Measurements from ENCODE around the gene RAX2. TPM values are rescaled to one million over a fixed set of nuclear protein-coding genes. Genes with fewer than 3 reads are reported as not detected.

The RAX2 gene
- total RNA-seq, 1 experiment from 2014 or later, result not detected

GRCh38 chr19:3807574-3808354, 35.7 kb upstream of the RAX2 start:
- Histone ChIP-seq H3K9me3 (ENCODE audit: control insufficient read depth in 1 of 2, insufficient read depth in 1 of 2, low read depth in 1 of 2, low read length in 2 of 2) (peaks cover 0 to 5% of the 10 kb centered on the region in 2 experiments; a peak in 2 of 4 replicates), H3K4me2 (ENCODE audit: low read length) (no peak overlapping the region), H3K36me3 (ENCODE audit: control insufficient read depth in 1 of 2, insufficient read depth in 2 of 2, low read length in 2 of 2) (no peaks in the 10 kb centered on the region), H2AFZ (ENCODE audit: low read depth, low read length, poor library complexity, severe bottlenecking) (no peak overlapping the region), H3K79me2 (ENCODE audit: insufficient read depth, low read length) (no peaks in the 10 kb centered on the region), H3K4me1 (ENCODE audit: control insufficient read depth in 1 of 2, insufficient read depth in 2 of 2, low read length in 2 of 2) (no peaks in the 10 kb centered on the region), H3K4me3 (replicated peaks in 1 of 2; ENCODE audit: low read depth in 1 of 2, low read length in 2 of 2) (no peak overlapping the region), H3K9me2 (ENCODE audit: insufficient read depth) (no peaks in the 10 kb centered on the region), H3K27me3 (ENCODE audit: insufficient read depth, low read length) (no peaks in the 10 kb centered on the region), H3K27ac (ENCODE audit: low read depth, low read length) (no peak overlapping the region), H4K20me1 (ENCODE audit: insufficient read depth) (no peaks in the 10 kb centered on the region), H3K9ac (ENCODE audit: low read length) (no peak overlapping the region)
- TF ChIP-seq ELF1 (IDR thresholded peaks at IDR 0.05; ENCODE audit: borderline replicate concordance, low read depth), result no peak
- TF ChIP-seq SIN3A (IDR thresholded peaks at IDR 0.05; ENCODE audit: low read depth), result no peak
- DNase-seq (ENCODE audit: low read depth, low spot score) (no peak), ATAC-seq (no peak)
- ChIA-PET CTCF (no interaction called here), RAD21 (ENCODE audit: low non-redundant PET in 1 of 2, low total read pairs in 2 of 2, uncharacterized antibody in 2 of 2, unreplicated experiment in 2 of 2) (no interaction called here), POLR2A (no interaction called here)
- intact Hi-C loops (cut with micrococcal nuclease), result no loop called here
- BruUV-seq (replicated peaks), result no TSS peak

- ATAC-seq, result no peak
- TF ChIP-seq EGR1 (IDR thresholded peaks at IDR 0.05; ENCODE audit: low read depth), result no peak
- no peak for TF ChIP-seq YY1 (IDR thresholded peaks at IDR 0.05; ENCODE audit: extremely low read depth, insufficient replicate concordance, low read depth, low read length)
- no peak for TF ChIP-seq FOSL1 (IDR thresholded peaks at IDR 0.05; ENCODE audit: low read depth)
- TF ChIP-seq, protein P1, sequence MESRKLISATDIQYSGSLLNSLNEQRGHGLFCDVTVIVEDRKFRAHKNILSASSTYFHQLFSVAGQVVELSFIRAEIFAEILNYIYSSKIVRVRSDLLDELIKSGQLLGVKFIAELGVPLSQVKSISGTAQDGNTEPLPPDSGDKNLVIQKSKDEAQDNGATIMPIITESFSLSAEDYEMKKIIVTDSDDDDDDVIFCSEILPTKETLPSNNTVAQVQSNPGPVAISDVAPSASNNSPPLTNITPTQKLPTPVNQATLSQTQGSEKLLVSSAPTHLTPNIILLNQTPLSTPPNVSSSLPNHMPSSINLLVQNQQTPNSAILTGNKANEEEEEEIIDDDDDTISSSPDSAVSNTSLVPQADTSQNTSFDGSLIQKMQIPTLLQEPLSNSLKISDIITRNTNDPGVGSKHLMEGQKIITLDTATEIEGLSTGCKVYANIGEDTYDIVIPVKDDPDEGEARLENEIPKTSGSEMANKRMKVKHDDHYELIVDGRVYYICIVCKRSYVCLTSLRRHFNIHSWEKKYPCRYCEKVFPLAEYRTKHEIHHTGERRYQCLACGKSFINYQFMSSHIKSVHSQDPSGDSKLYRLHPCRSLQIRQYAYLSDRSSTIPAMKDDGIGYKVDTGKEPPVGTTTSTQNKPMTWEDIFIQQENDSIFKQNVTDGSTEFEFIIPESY (IDR thresholded peaks at IDR 0.05; ENCODE audit: extremely low read depth, insufficient replicate concordance, low read length), result no peak
- TF ChIP-seq SIN3A (IDR thresholded peaks at IDR 0.05; ENCODE audit: low read depth), result no peak
- TF ChIP-seq ZFX (IDR thresholded peaks at IDR 0.05), result no peak
- TF ChIP-seq CEBPB (IDR thresholded peaks at IDR 0.05; ENCODE audit: low read depth), result no peak
- TF ChIP-seq SRF (IDR thresholded peaks at IDR 0.05; ENCODE audit: low read depth), result no peak
- no peak for TF ChIP-seq TCF7L2 (IDR thresholded peaks at IDR 0.05; ENCODE audit: borderline replicate concordance, extremely low read depth, insufficient read depth, insufficient read length)
- TF ChIP-seq JUND (IDR thresholded peaks at IDR 0.05), result no peak
- TF ChIP-seq SP1 (IDR thresholded peaks at IDR 0.05; ENCODE audit: low read depth), result no peak
- Histone ChIP-seq H3K9me2 (ENCODE audit: insufficient read depth) (no peaks in the 10 kb centered on the region), H2AFZ (ENCODE audit: low read depth, low read length, poor library complexity, severe bottlenecking) (no peak overlapping the region), H3K9ac (ENCODE audit: low read length) (no peak overlapping the region), H3K9me3 (ENCODE audit: control insufficient read depth in 1 of 2, insufficient read depth in 1 of 2, low read depth in 1 of 2, low read length in 2 of 2) (peaks cover 0 to 5% of the 10 kb centered on the region in 2 experiments; a peak in 2 of 4 replicates), H3K27ac (ENCODE audit: low read depth, low read length) (no peak overlapping the region), H3K4me1 (ENCODE audit: control insufficient read depth in 1 of 2, insufficient read depth in 2 of 2, low read length in 2 of 2) (no peaks in the 10 kb centered on the region), H3K36me3 (ENCODE audit: control insufficient read depth in 1 of 2, insufficient read depth in 2 of 2, low read length in 2 of 2) (no peaks in the 10 kb centered on the region), H3K4me2 (ENCODE audit: low read length) (no peak overlapping the region), H3K79me2 (ENCODE audit: insufficient read depth, low read length) (no peaks in the 10 kb centered on the region), H4K20me1 (ENCODE audit: insufficient read depth) (no peaks in the 10 kb centered on the region), H3K27me3 (ENCODE audit: insufficient read depth, low read length) (no peaks in the 10 kb centered on the region), H3K4me3 (replicated peaks in 1 of 2; ENCODE audit: low read depth in 1 of 2, low read length in 2 of 2) (no peak overlapping the region)
- no TSS peak for BruUV-seq (replicated peaks)
- DNase-seq (ENCODE audit: low read depth, low spot score), result no peak
- intact Hi-C loops (cut with micrococcal nuclease), result no loop called here
- POLR2A ChIA-PET, result no interaction called here
- CTCF ChIA-PET, result no interaction called here
- RAD21 ChIA-PET (ENCODE audit: low non-redundant PET in 1 of 2, low total read pairs in 2 of 2, uncharacterized antibody in 2 of 2, unreplicated experiment in 2 of 2), result no interaction called here
Observed at GRCh38 chr19:3807131-3807480, 35.1 kb upstream of the RAX2 start.

Measured in HCT116 (cell line).